Heart left ventricle (tissue), 16 donors: Measurements from ENCODE around the gene NSMCE1. TPM values are rescaled to one million over a fixed set of nuclear protein-coding genes. Genes with fewer than 3 reads are reported as not detected.
"Not testable (repeated sequence)": the region's sequence is repeated elsewhere in the genome, so short reads cannot be mapped to it uniquely, and the experiment has no call there.

ENCODE experiments used
- ATAC-seq, 4 donors: fragments of 200-7000 bp; cut with Tn5 transposase; one replicate each; pipeline ENCODE4 v1.9.1; 2020 to 2022; ENCODE audit warnings: moderate library complexity in 4 of 4, mild to moderate bottlenecking in 3 of 4, moderate number of reproducible peaks in 1 of 4
- DNase-seq, 5 donors: peaks; one replicate each; pipeline ENCODE4 v3.0.0-alpha.2; 2020
- H3K27ac ChIP-seq, 12 donors: fragments of 200-600 bp; sonication (generic) in 4 of 12; one replicate each; pipeline versions ENCODE4 v1.5.0 to v1.8.0; 2016 to 2022; ENCODE audit warnings: mild to moderate bottlenecking in 2 of 12
- H3K27me3 ChIP-seq, 9 donors: fragments of 200-600 bp; sonication (generic) in 2 of 9; one replicate each; pipeline versions ENCODE4 v1.5.1 to v1.8.0; 2016 to 2022; ENCODE audit warnings: mild to moderate bottlenecking in 3 of 9
- H3K36me3 ChIP-seq, 9 donors: fragments of 200-600 bp; sonication (generic) in 2 of 9; one replicate each; pipeline versions ENCODE4 v1.5.0 to v1.8.0; 2018 to 2022; ENCODE audit warnings: mild to moderate bottlenecking in 2 of 9
- H3K4me1 ChIP-seq, 12 donors: fragments of 200-600 bp; sonication (generic) in 4 of 12; one replicate each; pipeline versions ENCODE4 v1.5.0 to v1.8.0; 2016 to 2022; ENCODE audit warnings: mild to moderate bottlenecking in 3 of 12
- H3K4me3 ChIP-seq, 12 donors: fragments of 200-600 bp; sonication (generic) in 4 of 12; one replicate each; pipeline versions ENCODE4 v1.5.0 to v1.8.0; 2017 to 2022; ENCODE audit warnings: mild to moderate bottlenecking in 9 of 12, moderate library complexity in 4 of 12
- H3K9me3 ChIP-seq, 12 donors: fragments of 200-600 bp; sonication (generic) in 4 of 12; one replicate each; pipeline versions ENCODE4 v1.5.0 to v1.8.0; 2016 to 2022; ENCODE audit warnings: mild to moderate bottlenecking in 1 of 12
- CTCF ChIP-seq, 12 donors: fragments of 200-600 bp; sonication (generic) in 4 of 12; IDR thresholded peaks; one replicate each; pipeline versions ENCODE4 v1.5.0 to v1.8.0; 2018 to 2022; ENCODE audit warnings: antibody characterized with exemption in 12 of 12, mild to moderate bottlenecking in 5 of 12
- POLR2A ChIP-seq, 2 donors: fragments of 450-650 bp; IDR thresholded peaks; one replicate each; pipeline ENCODE4 v1.6.1; 2017; ENCODE audit warnings: antibody characterized with exemption in 2 of 2, mild to moderate bottlenecking in 2 of 2, moderate library complexity in 2 of 2
- WGBS, 4 donors: extraction: QIAGEN DNeasy Blood & Tissue Kit in 2 of 4; methylation state at CpG; one replicate each; pipeline versions ENCODE4 v1.1.5 to v1.1.7; 2013 to 2018; 5-methylcytosine and 5-hydroxymethylcytosine counted together
- intact Hi-C, 10 donors: fragments of 100-400 bp; cut with DNase I; formaldehyde crosslinking; loops; one replicate each; pipeline versions ENCODE4 v1.11.1 to v1.14.2; 2022
- polyA plus RNA-seq, 2 donors: library from polyadenylated mRNA; stranded (reverse); fragments of 200-250 nt; gene quantifications; one replicate each; pipeline ENCODE4 v1.2.3, GENCODE V29; 2013
- total RNA-seq, 9 donors: library from RNA; depleted of rRNA in 2 of 9; stranded (reverse); fragments of >200 nt in 2 of 9; fragmentation: NEBNext Ultra II Directional in 3 of 9; extraction: Animal tissue kit (Norgen Biotek cat#: 25700) in 3 of 9; gene quantifications; one replicate each; pipeline versions ENCODE4 v1.1.0 to v1.2.4, GENCODE V29; 2016 to 2023
- donor health status: ischemic (EF 13 %, LVEDD 7.1; RV severe dilation, severe dysfunction).
- donor health status: healthy with polysubstance abuse.
- donor health status: DM: no; HTN: yes; CAD: no.
- donor health status: DM: no; HTN: no; CAD: no.
- donor health status: ischemic (EF 25% LVEDD 6.9; RV normal size, moderate dysfunction).
- donor health status: ischemic (EF 25% LVEDD 5.7; RV mildly dilated, moderate dysfunction).
- donor health status: healthy.
- donor health status: DM: yes; HTN: yes; CAD: no.
- donor health status: ischemic (EF 35%, LVEDD 5.7; RV mildly dilated, moderate dysfunction).
- donor health status: nonischemic (EF 11% LVEDD 7.7; RV severe dilation, severe dysfunction).
- donor health status: DM: yes; HTN: yes; CAD: no.
- donor health status: PGD.
- donor health status: ischemic (EF 29% LVEDD 5.4; RV normal size, mild dysfunction).
- donor health status: nonischemic (EF 23%, LVEDD 6.1; RV moderate dilation, normal function).

Gene NSMCE1
- total and polyA plus RNA-seq, 11 donors: 29.6 to 48.7 (median 37.1) TPM

- H3K4me1 ChIP-seq: peaks cover 0 to 46% (median 5%) of the 10 kb centered on the region in 12 donors
- no peak overlapping the region for H3K4me3 ChIP-seq
- no peaks in the 10 kb centered on the region for H3K27me3 ChIP-seq
- no peak for ATAC-seq
- DNase-seq: no peak
- WGBS, 4 donors: 78 to 83% (median 81%) methylated on average over 8 of the region's 8 CpGs
- H3K9me3 ChIP-seq: no peaks in the 10 kb centered on the region
- intact Hi-C loops: no loop called here
- H3K27ac ChIP-seq: peak overlapping the region in 1 of 12 donors; percentile 42
- H3K36me3 ChIP-seq: no peaks in the 10 kb centered on the region
- TF ChIP-seq POLR2A (IDR thresholded peaks at IDR 0.05) (no peak), CTCF (IDR thresholded peaks at IDR 0.05) (no peak)
Observed at GRCh38 chr16:27273670-27274423, 5.3 kb upstream of the NSMCE1 start.

GRCh38 chr16:27273330-27273669 lies 4.7 kb upstream of the NSMCE1 start:
- peak overlapping the region in 1 of 12 donors; percentile 42 for H3K27ac ChIP-seq
- H3K36me3 ChIP-seq: no peaks in the 10 kb centered on the region
- TF ChIP-seq POLR2A (IDR thresholded peaks at IDR 0.05): no peak
- TF ChIP-seq CTCF (IDR thresholded peaks at IDR 0.05): no peak
- no peak for DNase-seq
- WGBS, 4 donors: 92 to 97% (median 93%) methylated on average over 4 of the region's 4 CpGs
- intact Hi-C loops: no loop called here
- H3K27me3 ChIP-seq: no peaks in the 10 kb centered on the region
- H3K4me1 ChIP-seq: peaks cover 0 to 47% (median 6%) of the 10 kb centered on the region in 12 donors
- H3K4me3 ChIP-seq: no peak overlapping the region
- ATAC-seq: no peak
- no peaks in the 10 kb centered on the region for H3K9me3 ChIP-seq

GRCh38 chr16:27272697-27273096 lies 4.1 kb upstream of the NSMCE1 start:
- WGBS, 4 donors: 93 to 99% (median 96%) methylated on average over 7 of the region's 7 CpGs
- H3K36me3 ChIP-seq, ATAC-seq, H3K4me3 ChIP-seq, DNase-seq, intact Hi-C loops, H3K27me3 ChIP-seq, H3K27ac ChIP-seq, H3K9me3 ChIP-seq: not testable (repeated sequence)
- peaks cover 0 to 52% (median 8%) of the 10 kb centered on the region in 12 donors for H3K4me1 ChIP-seq

GRCh38 chr16:27272076-27272475 lies 3.5 kb upstream of the NSMCE1 start:
- Histone ChIP-seq H3K4me3 (no peak overlapping the region), H3K27ac (peak overlapping the region in 1 of 12 donors; percentile 30), H3K9me3 (no peaks in the 10 kb centered on the region), H3K4me1 (peaks cover 0 to 58% (median 8%) of the 10 kb centered on the region in 12 donors), H3K36me3 (no peaks in the 10 kb centered on the region), H3K27me3 (no peaks in the 10 kb centered on the region)
- WGBS, 4 donors: 83 to 88% (median 86%) methylated on average over 4 of the region's 4 CpGs
- intact Hi-C loops: no loop called here
- DNase-seq (no peak), ATAC-seq (no peak)
- no peak for TF ChIP-seq CTCF (IDR thresholded peaks at IDR 0.05)
- no peak for TF ChIP-seq POLR2A (IDR thresholded peaks at IDR 0.05)

GRCh38 chr16:27270349-27270748 lies 1.8 kb upstream of the NSMCE1 start:
- 87 to 95% (median 91%) methylated on average over 4 of the region's 4 CpGs for WGBS, 4 donors
- H3K4me3 ChIP-seq: no peak overlapping the region
- H3K36me3 ChIP-seq: no peaks in the 10 kb centered on the region
- ATAC-seq (no peak), DNase-seq (no peak)
- no peaks in the 10 kb centered on the region for H3K27me3 ChIP-seq
- H3K27ac ChIP-seq: no peak overlapping the region
- intact Hi-C loops: no loop called here
- H3K4me1 ChIP-seq: peaks cover 0 to 53% (median 8%) of the 10 kb centered on the region in 12 donors
- TF ChIP-seq CTCF (IDR thresholded peaks at IDR 0.05) (no peak), POLR2A (IDR thresholded peaks at IDR 0.05) (no peak)
- no peaks in the 10 kb centered on the region for H3K9me3 ChIP-seq
